SK-N-SH treated with all-trans-retinoic acid at 6 μM for 48 hours (cell line): ENCODE results near the gene FAM241B.

ENCODE experiments used
- ATAC-seq: fragments of 200-7000 bp; cut with Tn5 transposase; 3 replicates; pipeline ENCODE4 v1.9.1; 2020; ENCODE audit warnings: mild to moderate bottlenecking, moderate library complexity
- ARNTL ChIP-seq: fragments of 450-650 bp; formaldehyde crosslinking; IDR thresholded peaks from 2 replicates; pipeline ENCODE4 v1.5.0; 2020; ENCODE audit warnings: low read depth, mild to moderate bottlenecking, moderate library complexity, borderline replicate concordance
- BACH2 ChIP-seq: fragments of 250-450 bp; sonication (Bioruptor Pico); IDR thresholded peaks from 2 replicates; pipeline ENCODE4 v1.9.0; 2021; ENCODE audit warnings: mild to moderate bottlenecking, borderline replicate concordance
- CSDC2 ChIP-seq: fragments of 250-450 bp; sonication (Bioruptor Pico); IDR thresholded peaks from 2 replicates; pipeline ENCODE4 v1.5.0; 2020; ENCODE audit warnings: mild to moderate bottlenecking, moderate library complexity
- ESRRG ChIP-seq: fragments of 250-450 bp; sonication (Bioruptor Pico); IDR thresholded peaks from 2 replicates; pipeline ENCODE4 v1.6.1; 2021; ENCODE audit warnings: mild to moderate bottlenecking
- GLIS3 ChIP-seq: fragments of 250-450 bp; sonication (Bioruptor Pico); IDR thresholded peaks from 2 replicates; pipeline ENCODE4 v1.5.0; 2020; ENCODE audit warnings: mild to moderate bottlenecking, moderate library complexity
- ISL1 ChIP-seq: fragments of 250-450 bp; sonication (Bioruptor Pico); IDR thresholded peaks from 2 replicates; pipeline ENCODE4 v2.1.2; 2022; ENCODE audit warnings: mild to moderate bottlenecking, moderate library complexity
- OSR1 ChIP-seq: fragments of 250-450 bp; sonication (Bioruptor Pico); IDR thresholded peaks from 2 replicates; pipeline ENCODE4 v1.8.0; 2022; ENCODE audit warnings: moderate library complexity, mild to moderate bottlenecking, inconsistent platforms
- RARB ChIP-seq: fragments of 250-450 bp; sonication (Bioruptor Pico); IDR thresholded peaks from 2 replicates; pipeline ENCODE4 v1.8.0; 2021; ENCODE audit warnings: mild to moderate bottlenecking, moderate library complexity
- SNAI2 ChIP-seq: fragments of 250-450 bp; sonication (Bioruptor Pico); IDR thresholded peaks from 2 replicates; pipeline ENCODE4 v1.5.0; 2020; ENCODE audit warnings: mild to moderate bottlenecking, moderate library complexity
- TCF4 ChIP-seq: fragments of 250-450 bp; sonication (Bioruptor Pico); IDR thresholded peaks from 2 replicates; pipeline ENCODE4 v1.8.0; 2021; ENCODE audit warnings: mild to moderate bottlenecking, moderate library complexity, borderline replicate concordance
- TOX ChIP-seq: fragments of 250-450 bp; sonication (Bioruptor Pico); IDR thresholded peaks from 2 replicates; pipeline ENCODE4 v1.8.0; 2021; ENCODE audit warnings: mild to moderate bottlenecking, moderate library complexity, borderline replicate concordance
- ZC3H10 ChIP-seq: fragments of 250-450 bp; sonication (Bioruptor Pico); IDR thresholded peaks from 2 replicates; pipeline ENCODE4 v1.5.1; 2021; ENCODE audit warnings: mild to moderate bottlenecking, moderate library complexity
- ZFP3 ChIP-seq: fragments of 250-450 bp; sonication (Bioruptor Pico); IDR thresholded peaks from 2 replicates; pipeline ENCODE4 v1.5.0; 2020; ENCODE audit warnings: mild to moderate bottlenecking, moderate library complexity
- ZFP30 ChIP-seq: fragments of 450-650 bp; formaldehyde crosslinking; IDR thresholded peaks from 2 replicates; pipeline ENCODE4 v1.5.0; 2022; ENCODE audit warnings: mild to moderate bottlenecking, moderate library complexity
- ZNF565 ChIP-seq: fragments of 450-650 bp; formaldehyde crosslinking; conservative IDR thresholded peaks from 2 replicates; pipeline ENCODE4 v1.5.0; 2020; ENCODE audit warnings: low read depth, mild to moderate bottlenecking, moderate library complexity
- ZNF70 ChIP-seq: fragments of 450-650 bp; formaldehyde crosslinking; IDR thresholded peaks from 2 replicates; pipeline ENCODE4 v1.5.0; 2020; ENCODE audit warnings: mild to moderate bottlenecking, moderate library complexity
- ZNF8 ChIP-seq: fragments of 450-650 bp; formaldehyde crosslinking; IDR thresholded peaks from 2 replicates; pipeline ENCODE4 v1.5.0; 2020; ENCODE audit warnings: mild to moderate bottlenecking, moderate library complexity
- TF ChIP-seq, protein P1 (sequence below): fragments of 250-450 bp; sonication (Bioruptor Pico); IDR thresholded peaks from 2 replicates; pipeline ENCODE4 v1.5.0; 2020; ENCODE audit warnings: mild to moderate bottlenecking, moderate library complexity
- TF ChIP-seq, protein P2 (sequence below): fragments of 250-450 bp; sonication (Bioruptor Pico); IDR thresholded peaks from 2 replicates; pipeline ENCODE4 v1.8.0; 2020; ENCODE audit warnings: mild to moderate bottlenecking, moderate library complexity, borderline replicate concordance
- TF ChIP-seq, protein P3 (sequence below): fragments of 250-450 bp; sonication (Bioruptor Pico); IDR thresholded peaks from 2 replicates; pipeline ENCODE4 v1.5.1; 2020; ENCODE audit warnings: low read depth, mild to moderate bottlenecking, moderate library complexity
- TF ChIP-seq, protein P4 (sequence below): fragments of 250-450 bp; sonication (Bioruptor Pico); IDR thresholded peaks from 2 replicates; pipeline ENCODE4 v1.8.0; 2021; ENCODE audit warnings: low read depth, mild to moderate bottlenecking, moderate library complexity, borderline replicate concordance
- TF ChIP-seq, protein P5 (sequence below): fragments of 250-450 bp; sonication (Bioruptor Pico); IDR thresholded peaks from 2 replicates; pipeline ENCODE4 v1.5.1; 2021; ENCODE audit warnings: mild to moderate bottlenecking, moderate library complexity

FAM241B gene

DNA sequence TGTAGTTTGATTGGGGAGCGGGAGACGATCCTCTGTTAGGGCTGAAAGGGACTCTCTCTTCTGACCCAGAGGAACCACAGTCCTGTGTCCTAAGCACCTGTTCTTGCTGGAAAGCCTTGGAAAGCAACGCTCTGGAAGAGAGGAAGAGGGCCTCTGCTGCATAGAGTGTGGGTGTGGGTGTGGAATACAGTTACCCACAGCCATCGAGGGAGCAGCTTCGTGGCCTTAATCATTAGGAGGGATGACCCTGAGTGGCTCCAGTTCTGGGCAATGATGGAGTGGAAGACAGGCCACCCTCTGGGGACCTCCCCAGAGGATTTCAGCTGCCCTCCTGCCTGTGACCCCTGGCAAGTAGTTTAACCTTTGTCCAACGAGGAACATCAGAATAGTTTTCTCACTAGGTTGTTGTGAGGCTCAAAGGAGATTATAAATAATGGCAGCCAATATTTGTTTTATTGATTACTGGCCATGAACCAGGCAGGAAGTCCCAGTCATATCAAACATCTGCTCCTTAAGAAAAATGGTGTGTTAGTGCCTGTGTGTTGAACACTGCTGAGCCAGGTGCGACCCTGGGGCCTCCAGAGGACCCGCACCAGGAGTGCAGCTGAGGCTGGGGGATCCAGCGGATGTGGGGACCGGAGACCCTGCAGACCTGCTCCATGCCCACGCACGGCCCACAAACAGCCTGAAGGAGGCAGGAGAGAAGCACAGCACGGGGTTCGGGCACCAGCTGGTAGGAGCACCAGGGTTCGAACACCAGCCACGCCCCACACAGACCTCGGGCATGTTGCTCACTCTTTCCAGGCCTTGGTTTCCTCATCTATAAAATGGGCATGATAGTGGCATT lies 35.6 kb downstream of the FAM241B start (continued):
- TF ChIP-seq ARNTL (CRISPR knock-in tag) = no peak
- no peak for TF ChIP-seq BACH2
- TF ChIP-seq, protein P1, sequence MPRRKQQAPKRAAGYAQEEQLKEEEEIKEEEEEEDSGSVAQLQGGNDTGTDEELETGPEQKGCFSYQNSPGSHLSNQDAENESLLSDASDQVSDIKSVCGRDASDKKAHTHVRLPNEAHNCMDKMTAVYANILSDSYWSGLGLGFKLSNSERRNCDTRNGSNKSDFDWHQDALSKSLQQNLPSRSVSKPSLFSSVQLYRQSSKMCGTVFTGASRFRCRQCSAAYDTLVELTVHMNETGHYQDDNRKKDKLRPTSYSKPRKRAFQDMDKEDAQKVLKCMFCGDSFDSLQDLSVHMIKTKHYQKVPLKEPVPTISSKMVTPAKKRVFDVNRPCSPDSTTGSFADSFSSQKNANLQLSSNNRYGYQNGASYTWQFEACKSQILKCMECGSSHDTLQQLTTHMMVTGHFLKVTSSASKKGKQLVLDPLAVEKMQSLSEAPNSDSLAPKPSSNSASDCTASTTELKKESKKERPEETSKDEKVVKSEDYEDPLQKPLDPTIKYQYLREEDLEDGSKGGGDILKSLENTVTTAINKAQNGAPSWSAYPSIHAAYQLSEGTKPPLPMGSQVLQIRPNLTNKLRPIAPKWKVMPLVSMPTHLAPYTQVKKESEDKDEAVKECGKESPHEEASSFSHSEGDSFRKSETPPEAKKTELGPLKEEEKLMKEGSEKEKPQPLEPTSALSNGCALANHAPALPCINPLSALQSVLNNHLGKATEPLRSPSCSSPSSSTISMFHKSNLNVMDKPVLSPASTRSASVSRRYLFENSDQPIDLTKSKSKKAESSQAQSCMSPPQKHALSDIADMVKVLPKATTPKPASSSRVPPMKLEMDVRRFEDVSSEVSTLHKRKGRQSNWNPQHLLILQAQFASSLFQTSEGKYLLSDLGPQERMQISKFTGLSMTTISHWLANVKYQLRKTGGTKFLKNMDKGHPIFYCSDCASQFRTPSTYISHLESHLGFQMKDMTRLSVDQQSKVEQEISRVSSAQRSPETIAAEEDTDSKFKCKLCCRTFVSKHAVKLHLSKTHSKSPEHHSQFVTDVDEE (CRISPR knock-in tag) = no peak
- TF ChIP-seq ZNF70 (CRISPR knock-in tag) = no peak
- no peak for TF ChIP-seq TCF4 (CRISPR knock-in tag)
- TF ChIP-seq CSDC2 (CRISPR knock-in tag) = no peak
- no peak for TF ChIP-seq OSR1
- TF ChIP-seq ZFP30 (CRISPR knock-in tag) = no peak
- TF ChIP-seq, all 23 proteins: peak for 0

DNA sequence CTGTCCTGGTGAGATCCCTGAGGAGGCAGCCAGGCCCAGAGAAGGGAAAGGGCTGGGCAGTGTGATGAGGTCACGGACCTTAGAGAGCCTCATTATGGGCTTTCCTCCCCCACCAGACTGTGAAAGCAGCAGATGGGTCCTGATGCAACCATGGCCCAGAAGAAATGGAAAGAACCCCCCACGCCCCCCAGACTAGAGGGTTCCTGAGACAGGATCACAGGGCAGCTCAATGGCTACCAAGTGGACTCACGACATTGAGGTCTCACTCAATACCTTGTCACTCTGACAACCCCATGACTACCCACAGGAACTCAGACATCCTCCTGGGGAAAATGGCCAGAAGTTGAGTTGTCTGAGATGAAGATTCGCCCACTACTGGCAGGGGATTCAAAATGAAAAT lies 36.7 kb downstream of the FAM241B start:
- ATAC-seq = no peak
- TF ChIP-seq OSR1 = no peak
- no peak for TF ChIP-seq ESRRG (CRISPR knock-in tag)
- TF ChIP-seq RARB (CRISPR knock-in tag) = no peak
- TF ChIP-seq, protein P2, sequence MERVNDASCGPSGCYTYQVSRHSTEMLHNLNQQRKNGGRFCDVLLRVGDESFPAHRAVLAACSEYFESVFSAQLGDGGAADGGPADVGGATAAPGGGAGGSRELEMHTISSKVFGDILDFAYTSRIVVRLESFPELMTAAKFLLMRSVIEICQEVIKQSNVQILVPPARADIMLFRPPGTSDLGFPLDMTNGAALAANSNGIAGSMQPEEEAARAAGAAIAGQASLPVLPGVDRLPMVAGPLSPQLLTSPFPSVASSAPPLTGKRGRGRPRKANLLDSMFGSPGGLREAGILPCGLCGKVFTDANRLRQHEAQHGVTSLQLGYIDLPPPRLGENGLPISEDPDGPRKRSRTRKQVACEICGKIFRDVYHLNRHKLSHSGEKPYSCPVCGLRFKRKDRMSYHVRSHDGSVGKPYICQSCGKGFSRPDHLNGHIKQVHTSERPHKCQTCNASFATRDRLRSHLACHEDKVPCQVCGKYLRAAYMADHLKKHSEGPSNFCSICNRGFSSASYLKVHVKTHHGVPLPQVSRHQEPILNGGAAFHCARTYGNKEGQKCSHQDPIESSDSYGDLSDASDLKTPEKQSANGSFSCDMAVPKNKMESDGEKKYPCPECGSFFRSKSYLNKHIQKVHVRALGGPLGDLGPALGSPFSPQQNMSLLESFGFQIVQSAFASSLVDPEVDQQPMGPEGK = no peak
- TF ChIP-seq, protein P1 (CRISPR knock-in tag) = no peak
- TF ChIP-seq ZNF70 (CRISPR knock-in tag) = no peak
- TF ChIP-seq ARNTL (CRISPR knock-in tag) = no peak
- no peak for TF ChIP-seq BACH2
- TF ChIP-seq CSDC2 (CRISPR knock-in tag) = no peak
- TF ChIP-seq, protein P3, sequence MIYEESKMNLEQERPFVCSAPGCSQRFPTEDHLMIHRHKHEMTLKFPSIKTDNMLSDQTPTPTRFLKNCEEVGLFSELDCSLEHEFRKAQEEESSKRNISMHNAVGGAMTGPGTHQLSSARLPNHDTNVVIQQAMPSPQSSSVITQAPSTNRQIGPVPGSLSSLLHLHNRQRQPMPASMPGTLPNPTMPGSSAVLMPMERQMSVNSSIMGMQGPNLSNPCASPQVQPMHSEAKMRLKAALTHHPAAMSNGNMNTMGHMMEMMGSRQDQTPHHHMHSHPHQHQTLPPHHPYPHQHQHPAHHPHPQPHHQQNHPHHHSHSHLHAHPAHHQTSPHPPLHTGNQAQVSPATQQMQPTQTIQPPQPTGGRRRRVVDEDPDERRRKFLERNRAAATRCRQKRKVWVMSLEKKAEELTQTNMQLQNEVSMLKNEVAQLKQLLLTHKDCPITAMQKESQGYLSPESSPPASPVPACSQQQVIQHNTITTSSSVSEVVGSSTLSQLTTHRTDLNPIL (CRISPR knock-in tag) = no peak
- no peak for TF ChIP-seq TCF4 (CRISPR knock-in tag)
- no peak for TF ChIP-seq ZFP3 (CRISPR knock-in tag)
- no peak for TF ChIP-seq ZNF8
- no peak for TF ChIP-seq ZC3H10 (CRISPR knock-in tag)
- no peak for TF ChIP-seq TOX (CRISPR knock-in tag)
- no peak for TF ChIP-seq ZFP30 (CRISPR knock-in tag)

DNA sequence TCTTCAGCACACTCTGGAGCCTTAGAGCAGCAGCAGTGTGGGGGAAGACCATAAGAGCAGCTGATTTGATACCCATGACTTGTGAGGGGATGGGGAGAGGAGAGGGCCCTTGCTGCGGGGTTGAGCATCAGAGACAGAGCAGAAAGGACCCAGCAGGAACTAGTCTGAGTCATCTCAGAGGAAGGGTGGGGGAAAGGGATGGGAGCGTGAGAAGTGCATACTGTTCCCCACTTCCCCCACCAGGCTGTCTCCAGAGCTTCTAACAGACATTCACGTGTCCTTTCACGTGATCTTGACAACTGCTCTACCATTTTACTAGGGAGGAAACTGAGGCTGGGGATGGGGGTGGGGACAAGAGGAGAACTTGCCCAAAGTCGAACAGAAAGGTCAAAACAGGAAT lies 38.7 kb downstream of the FAM241B start:
- no peak for ATAC-seq
- TF ChIP-seq, protein P4, sequence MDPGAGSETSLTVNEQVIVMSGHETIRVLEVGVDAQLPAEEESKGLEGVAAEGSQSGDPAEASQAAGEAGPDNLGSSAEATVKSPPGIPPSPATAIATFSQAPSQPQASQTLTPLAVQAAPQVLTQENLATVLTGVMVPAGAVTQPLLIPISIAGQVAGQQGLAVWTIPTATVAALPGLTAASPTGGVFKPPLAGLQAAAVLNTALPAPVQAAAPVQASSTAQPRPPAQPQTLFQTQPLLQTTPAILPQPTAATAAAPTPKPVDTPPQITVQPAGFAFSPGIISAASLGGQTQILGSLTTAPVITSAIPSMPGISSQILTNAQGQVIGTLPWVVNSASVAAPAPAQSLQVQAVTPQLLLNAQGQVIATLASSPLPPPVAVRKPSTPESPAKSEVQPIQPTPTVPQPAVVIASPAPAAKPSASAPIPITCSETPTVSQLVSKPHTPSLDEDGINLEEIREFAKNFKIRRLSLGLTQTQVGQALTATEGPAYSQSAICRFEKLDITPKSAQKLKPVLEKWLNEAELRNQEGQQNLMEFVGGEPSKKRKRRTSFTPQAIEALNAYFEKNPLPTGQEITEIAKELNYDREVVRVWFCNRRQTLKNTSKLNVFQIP = no peak
- TF ChIP-seq ZNF70 (CRISPR knock-in tag) (no peak), ZNF565 (CRISPR knock-in tag) (no peak), ZNF8 (no peak), CSDC2 (CRISPR knock-in tag) (no peak), SNAI2 (no peak), GLIS3 (CRISPR knock-in tag) (no peak), TCF4 (CRISPR knock-in tag) (no peak), ARNTL (CRISPR knock-in tag) (no peak), ISL1 (CRISPR knock-in tag) (no peak)
- TF ChIP-seq, protein P5, sequence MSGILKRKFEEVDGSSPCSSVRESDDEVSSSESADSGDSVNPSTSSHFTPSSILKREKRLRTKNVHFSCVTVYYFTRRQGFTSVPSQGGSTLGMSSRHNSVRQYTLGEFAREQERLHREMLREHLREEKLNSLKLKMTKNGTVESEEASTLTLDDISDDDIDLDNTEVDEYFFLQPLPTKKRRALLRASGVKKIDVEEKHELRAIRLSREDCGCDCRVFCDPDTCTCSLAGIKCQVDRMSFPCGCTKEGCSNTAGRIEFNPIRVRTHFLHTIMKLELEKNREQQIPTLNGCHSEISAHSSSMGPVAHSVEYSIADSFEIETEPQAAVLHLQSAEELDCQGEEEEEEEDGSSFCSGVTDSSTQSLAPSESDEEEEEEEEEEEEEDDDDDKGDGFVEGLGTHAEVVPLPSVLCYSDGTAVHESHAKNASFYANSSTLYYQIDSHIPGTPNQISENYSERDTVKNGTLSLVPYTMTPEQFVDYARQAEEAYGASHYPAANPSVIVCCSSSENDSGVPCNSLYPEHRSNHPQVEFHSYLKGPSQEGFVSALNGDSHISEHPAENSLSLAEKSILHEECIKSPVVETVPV (CRISPR knock-in tag) = no peak
- TF ChIP-seq, protein P1 (CRISPR knock-in tag) = no peak
